ENCODE results near the gene TPH2. TPM values are rescaled to one million over a fixed set of nuclear protein-coding genes. Genes with fewer than 3 reads are reported as not detected.

TPH2 gene
- total RNA-seq, 2 experiments from 2014 or later, result not detected

GRCh38 chr12:71981149-71981548 is 42.5 kb downstream of the TPH2 start:
- H3K36me3 Mint-ChIP-seq (ENCODE audit: low read depth), result no peaks in the 10 kb centered on the region

GRCh38 chr12:71994715-71995114 is 56.1 kb downstream of the TPH2 start:
- no peak for TF ChIP-seq CTCF (IDR thresholded peaks at IDR 0.05)
- CTCF ChIA-PET, result no interaction called here
- H3K4me1 Mint-ChIP-seq (ENCODE audit: low read depth), result no peaks in the 10 kb centered on the region
- POLR2A ChIA-PET, result no interaction called here
- no peak overlapping the region for H3K4me3 Mint-ChIP-seq
- H3K9me3 Mint-ChIP-seq, result no peaks in the 10 kb centered on the region
- peaks cover 8% of the 10 kb centered on the region for H3K27me3 Mint-ChIP-seq
- intact Hi-C loops (cut with micrococcal nuclease), result no loop called here
- no peaks in the 10 kb centered on the region for H3K36me3 Mint-ChIP-seq (ENCODE audit: low read depth)
- ATAC-seq, result no peak
- H3K27ac Mint-ChIP-seq, result no peak overlapping the region
- DNase-seq, result no peak

More at GRCh38 chr12:71981149-71981548, 42.5 kb downstream of the TPH2 start:
- intact Hi-C loops (cut with micrococcal nuclease), result no loop called here
- H3K9me3 Mint-ChIP-seq, result no peaks in the 10 kb centered on the region
- ATAC-seq (no peak), DNase-seq (no peak)
- H3K4me1 Mint-ChIP-seq (ENCODE audit: low read depth), result no peaks in the 10 kb centered on the region
- no peak for TF ChIP-seq CTCF (IDR thresholded peaks at IDR 0.05)
- H3K27me3 Mint-ChIP-seq, result peaks cover 9% of the 10 kb centered on the region
- ChIA-PET CTCF (no interaction called here), POLR2A (no interaction called here)
- H3K27ac Mint-ChIP-seq, result no peak overlapping the region
- no peak overlapping the region for H3K4me3 Mint-ChIP-seq

- CTCF ChIA-PET, result interaction anchor here (1.3 kb wide), 1 partner anchor 17 kb away, joined by 3 read pairs; no protein-coding TSS in a partner anchor
- no peaks in the 10 kb centered on the region for H3K36me3 Mint-ChIP-seq (ENCODE audit: low read depth)
- H3K4me3 Mint-ChIP-seq, result no peak overlapping the region
- H3K27ac Mint-ChIP-seq, result no peak overlapping the region
- POLR2A ChIA-PET, result no interaction called here
- no peaks in the 10 kb centered on the region for H3K9me3 Mint-ChIP-seq
- TF ChIP-seq CTCF (IDR thresholded peaks at IDR 0.05), result no peak
- DNase-seq (no peak), ATAC-seq (no peak)
- no peaks in the 10 kb centered on the region for H3K4me1 Mint-ChIP-seq (ENCODE audit: low read depth)
- intact Hi-C loops (cut with micrococcal nuclease), result no loop called here
- H3K27me3 Mint-ChIP-seq, result peaks cover 7% of the 10 kb centered on the region
Observed at GRCh38 chr12:71999795-72000194, 61.1 kb downstream of the TPH2 start.

GRCh38 chr12:72000969-72001648 is 62.5 kb downstream of the TPH2 start:
- H3K4me3 Mint-ChIP-seq, result no peak overlapping the region
- no peak for TF ChIP-seq CTCF (IDR thresholded peaks at IDR 0.05)
- H3K4me1 Mint-ChIP-seq (ENCODE audit: low read depth), result no peaks in the 10 kb centered on the region
- ATAC-seq, result no peak
- no peak for DNase-seq
- no peaks in the 10 kb centered on the region for H3K9me3 Mint-ChIP-seq
- no peak overlapping the region for H3K27ac Mint-ChIP-seq
- intact Hi-C loops (cut with micrococcal nuclease), result no loop called here
- peaks cover 14% of the 10 kb centered on the region for H3K27me3 Mint-ChIP-seq
- ChIA-PET CTCF (interaction anchor here (3.0 kb wide), 1 partner anchor 16 kb away, joined by 9 read pairs; no protein-coding TSS in a partner anchor), POLR2A (no interaction called here)
- H3K36me3 Mint-ChIP-seq (ENCODE audit: low read depth), result no peaks in the 10 kb centered on the region

- Mint-ChIP-seq H3K4me1 (ENCODE audit: low read depth) (no peaks in the 10 kb centered on the region), H3K27me3 (peaks cover 15% of the 10 kb centered on the region), H3K4me3 (no peak overlapping the region), H3K36me3 (ENCODE audit: low read depth) (no peaks in the 10 kb centered on the region), H3K9me3 (no peaks in the 10 kb centered on the region), H3K27ac (no peak overlapping the region)
- intact Hi-C loops (cut with micrococcal nuclease), result no loop called here
- DNase-seq (no peak), ATAC-seq (no peak)
- ChIA-PET CTCF (interaction anchor here (1.3 kb wide), 1 partner anchor 11 kb away, joined by 5 read pairs; no protein-coding TSS in a partner anchor), POLR2A (interaction anchor here (0.6 kb wide), 1 partner anchor 106 kb away, joined by 3 read pairs; no protein-coding TSS in a partner anchor)
- TF ChIP-seq CTCF (IDR thresholded peaks at IDR 0.05), result no peak
Observed at GRCh38 chr12:72006766-72007165, 68.1 kb downstream of the TPH2 start.
